Chondrocyte (in vitro differentiated cells): ENCODE results near the gene CRB3. TPM values are rescaled to one million over a fixed set of nuclear protein-coding genes. Genes with fewer than 3 reads are reported as not detected.
A peak's percentile ranks its signal among the peaks of the same experiment; 100 is the strongest.

Experiments used
- DNase-seq: peaks from one replicate; pipeline ENCODE4 v3.0.0; 2021; ENCODE audit warnings: mixed read lengths, low spot score
- H3K27ac Mint-ChIP-seq: one replicate; pipeline ENCODE4 v1.8.0; 2021; ENCODE audit warnings: mild to moderate bottlenecking, moderate library complexity, mixed read lengths; ENCODE audit not compliant: unreplicated experiment
- H3K27me3 Mint-ChIP-seq: 2 replicates; pipeline ENCODE4 v1.8.0; 2021; ENCODE audit warnings: low read depth, mixed read lengths
- H3K36me3 Mint-ChIP-seq: 2 replicates; pipeline ENCODE4 v1.8.0; 2021; ENCODE audit warnings: low read depth, mixed read lengths
- H3K4me1 Mint-ChIP-seq: 2 replicates; pipeline ENCODE4 v1.8.0; 2021; ENCODE audit warnings: low read depth, mild to moderate bottlenecking, mixed read lengths
- H3K4me3 Mint-ChIP-seq: one replicate; pipeline ENCODE4 v1.8.0; 2021; ENCODE audit warnings: mild to moderate bottlenecking, moderate library complexity, mixed read lengths; ENCODE audit not compliant: unreplicated experiment
- H3K9me3 Mint-ChIP-seq: 2 replicates; pipeline ENCODE4 v1.8.0; 2021; ENCODE audit warnings: low read depth, mixed read lengths
- long read RNA-seq: library from polyadenylated mRNA; stranded (forward); transcript quantifications from one replicate; pipeline ENCODE4 v2.0.0, GENCODE V29; 2021
- total RNA-seq: library from RNA; stranded (reverse); gene quantifications from 3 replicates; pipeline ENCODE4 v1.2.1, GENCODE V29; 2021
- TF ChIP-seq, protein P1 (sequence below): fragments of 200-600 bp; sonication (generic); IDR thresholded peaks from 2 replicates; pipeline ENCODE4 v1.5.0; 2021; ENCODE audit warnings: antibody characterized with exemption, mild to moderate bottlenecking, moderate library complexity

Gene CRB3, protein sequence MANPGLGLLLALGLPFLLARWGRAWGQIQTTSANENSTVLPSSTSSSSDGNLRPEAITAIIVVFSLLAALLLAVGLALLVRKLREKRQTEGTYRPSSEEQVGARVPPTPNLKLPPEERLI
- 0.32 TPM in 1 of 3 replicates, not detected in the others for total RNA-seq
- long read RNA-seq = 0 reads

DNA sequence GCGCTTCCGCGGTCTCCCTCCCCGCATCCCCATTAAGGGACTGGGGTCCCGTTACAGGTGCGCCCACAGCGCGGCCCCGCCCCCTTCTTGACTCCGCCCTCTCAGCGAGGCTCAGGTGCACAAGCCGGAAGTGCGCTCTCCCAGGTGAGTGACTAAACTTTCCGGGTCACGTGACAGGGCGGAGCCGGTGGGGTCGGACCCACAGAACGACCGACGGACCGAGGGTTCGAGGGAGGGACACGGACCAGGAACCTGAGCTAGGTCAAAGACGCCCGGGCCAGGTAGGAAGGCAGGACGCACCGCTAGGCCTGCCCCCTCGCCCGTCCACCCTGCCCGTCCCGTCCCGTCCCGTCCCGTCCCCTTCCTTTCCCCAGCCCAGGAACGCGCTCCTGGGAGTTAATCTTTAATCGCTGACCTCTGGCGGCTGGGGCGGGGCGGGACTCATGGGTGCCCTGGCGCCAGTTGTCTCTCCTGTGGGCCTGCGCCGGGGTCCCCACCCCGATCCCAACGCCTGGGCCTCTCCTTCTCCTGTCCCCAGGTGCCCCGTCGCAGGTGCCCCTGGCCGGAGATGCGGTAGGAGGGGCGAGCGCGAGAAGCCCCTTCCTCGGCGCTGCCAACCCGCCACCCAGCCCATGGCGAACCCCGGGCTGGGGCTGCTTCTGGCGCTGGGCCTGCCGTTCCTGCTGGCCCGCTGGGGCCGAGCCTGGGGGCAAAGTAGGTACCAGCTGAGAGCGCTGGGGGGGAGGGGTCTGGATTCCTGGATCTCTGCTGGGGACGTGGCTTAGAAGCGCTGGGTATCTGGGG lies at the start of gene CRB3:
Gene CRB3, plus strand, starts transcription at position 202 of the 804 bp plus-strand sequence. Its CDS starts 431 bp downstream, at position 633.
- Mint-ChIP-seq H3K27ac (no peak within 1 kb of the TSS), H3K9me3 (no peaks in the 10 kb centered on the region), H3K4me1 (peaks cover 10% of the 10 kb centered on the region), H3K4me3 (no peak within 1 kb of the TSS), H3K36me3 (no peaks in the 10 kb centered on the region), H3K27me3 (peaks cover 47% of the 10 kb centered on the region)
- peak; percentile 92 for DNase-seq
- TF ChIP-seq, protein P1, sequence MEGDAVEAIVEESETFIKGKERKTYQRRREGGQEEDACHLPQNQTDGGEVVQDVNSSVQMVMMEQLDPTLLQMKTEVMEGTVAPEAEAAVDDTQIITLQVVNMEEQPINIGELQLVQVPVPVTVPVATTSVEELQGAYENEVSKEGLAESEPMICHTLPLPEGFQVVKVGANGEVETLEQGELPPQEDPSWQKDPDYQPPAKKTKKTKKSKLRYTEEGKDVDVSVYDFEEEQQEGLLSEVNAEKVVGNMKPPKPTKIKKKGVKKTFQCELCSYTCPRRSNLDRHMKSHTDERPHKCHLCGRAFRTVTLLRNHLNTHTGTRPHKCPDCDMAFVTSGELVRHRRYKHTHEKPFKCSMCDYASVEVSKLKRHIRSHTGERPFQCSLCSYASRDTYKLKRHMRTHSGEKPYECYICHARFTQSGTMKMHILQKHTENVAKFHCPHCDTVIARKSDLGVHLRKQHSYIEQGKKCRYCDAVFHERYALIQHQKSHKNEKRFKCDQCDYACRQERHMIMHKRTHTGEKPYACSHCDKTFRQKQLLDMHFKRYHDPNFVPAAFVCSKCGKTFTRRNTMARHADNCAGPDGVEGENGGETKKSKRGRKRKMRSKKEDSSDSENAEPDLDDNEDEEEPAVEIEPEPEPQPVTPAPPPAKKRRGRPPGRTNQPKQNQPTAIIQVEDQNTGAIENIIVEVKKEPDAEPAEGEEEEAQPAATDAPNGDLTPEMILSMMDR = no peak

DNA sequence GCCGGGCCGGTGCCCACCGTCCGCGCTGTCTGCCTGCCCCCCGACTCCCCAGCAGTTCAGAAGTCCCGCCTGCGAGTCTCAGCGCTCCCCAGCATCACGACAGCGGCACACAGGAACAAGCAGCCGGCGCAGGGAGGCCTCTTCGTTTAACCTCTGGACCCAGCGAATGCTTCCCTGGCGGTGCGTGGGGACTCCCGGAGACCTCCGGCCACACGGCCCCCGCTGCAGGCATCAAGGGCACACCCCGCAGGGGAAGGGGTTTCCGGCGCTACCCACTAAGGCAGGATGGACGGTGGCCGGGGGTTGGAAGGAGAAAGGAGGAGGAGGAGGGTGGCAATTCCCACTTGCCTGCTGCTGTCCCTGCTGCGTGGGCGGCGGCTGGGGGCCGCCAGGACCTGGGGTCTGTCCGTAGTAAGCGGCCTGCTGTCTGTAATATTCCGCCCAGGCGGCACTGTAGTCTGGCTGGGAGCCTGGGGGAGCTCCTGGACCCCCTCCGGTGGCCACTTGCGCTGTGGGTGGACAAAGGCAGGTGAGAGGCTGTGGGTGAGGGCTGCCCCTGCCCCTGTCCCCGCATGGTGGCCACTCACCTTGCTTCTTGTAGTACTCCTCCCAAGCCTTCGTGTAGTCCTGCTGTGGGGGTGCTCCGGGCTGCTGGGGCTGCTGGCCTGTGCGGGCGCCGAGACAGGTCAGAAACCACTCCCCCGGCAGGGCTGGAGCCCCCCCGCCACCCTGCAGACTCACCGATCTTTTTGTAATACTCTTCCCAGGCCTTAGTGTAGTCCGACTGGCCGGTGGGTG lies 49.1 kb upstream of the CRB3 start:
- peaks cover 12% of the 10 kb centered on the region for H3K36me3 Mint-ChIP-seq
- TF ChIP-seq, protein P1 = no peak
- no peaks in the 10 kb centered on the region for H3K4me1 Mint-ChIP-seq
- no peak overlapping the region for H3K27ac Mint-ChIP-seq
- no peak for DNase-seq
- no peak overlapping the region for H3K4me3 Mint-ChIP-seq
- H3K9me3 Mint-ChIP-seq = no peaks in the 10 kb centered on the region
- no peaks in the 10 kb centered on the region for H3K27me3 Mint-ChIP-seq

DNA sequence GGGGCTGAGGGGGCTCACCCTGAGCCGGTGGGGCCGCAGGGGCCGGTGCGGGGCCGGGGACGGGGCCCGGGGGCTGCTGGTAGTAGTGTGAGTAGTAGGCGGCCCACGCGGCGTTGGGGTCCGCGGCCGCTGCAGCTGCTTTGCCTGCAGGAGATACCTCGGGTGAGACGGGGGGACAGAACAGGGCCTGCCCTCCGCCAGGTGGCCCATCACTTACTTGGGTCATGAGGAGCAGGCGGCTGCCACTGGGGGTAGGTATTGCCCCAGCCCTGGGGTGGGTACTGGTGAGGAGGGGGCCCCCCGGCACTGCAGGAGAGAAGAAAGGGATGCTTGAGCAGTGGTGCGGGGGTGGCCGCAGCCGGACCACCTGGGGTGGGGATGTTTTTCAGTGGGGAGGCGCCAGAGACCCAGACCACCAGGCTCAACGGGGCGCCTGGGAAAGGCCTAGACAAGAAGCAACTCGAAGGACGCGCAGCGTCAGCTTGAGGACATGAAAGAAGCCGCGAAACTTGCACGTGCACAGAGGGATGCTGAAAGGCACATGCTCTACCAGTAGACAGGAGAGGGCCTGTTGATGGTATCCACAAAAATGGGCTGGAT lies 48.4 kb upstream of the CRB3 start:
- H3K4me3 Mint-ChIP-seq = no peak overlapping the region
- no peaks in the 10 kb centered on the region for H3K9me3 Mint-ChIP-seq
- no peaks in the 10 kb centered on the region for H3K4me1 Mint-ChIP-seq
- DNase-seq = no peak
- no peak overlapping the region for H3K27ac Mint-ChIP-seq
- no peaks in the 10 kb centered on the region for H3K27me3 Mint-ChIP-seq
- TF ChIP-seq, protein P1 = no peak
- peaks cover 13% of the 10 kb centered on the region for H3K36me3 Mint-ChIP-seq

DNA sequence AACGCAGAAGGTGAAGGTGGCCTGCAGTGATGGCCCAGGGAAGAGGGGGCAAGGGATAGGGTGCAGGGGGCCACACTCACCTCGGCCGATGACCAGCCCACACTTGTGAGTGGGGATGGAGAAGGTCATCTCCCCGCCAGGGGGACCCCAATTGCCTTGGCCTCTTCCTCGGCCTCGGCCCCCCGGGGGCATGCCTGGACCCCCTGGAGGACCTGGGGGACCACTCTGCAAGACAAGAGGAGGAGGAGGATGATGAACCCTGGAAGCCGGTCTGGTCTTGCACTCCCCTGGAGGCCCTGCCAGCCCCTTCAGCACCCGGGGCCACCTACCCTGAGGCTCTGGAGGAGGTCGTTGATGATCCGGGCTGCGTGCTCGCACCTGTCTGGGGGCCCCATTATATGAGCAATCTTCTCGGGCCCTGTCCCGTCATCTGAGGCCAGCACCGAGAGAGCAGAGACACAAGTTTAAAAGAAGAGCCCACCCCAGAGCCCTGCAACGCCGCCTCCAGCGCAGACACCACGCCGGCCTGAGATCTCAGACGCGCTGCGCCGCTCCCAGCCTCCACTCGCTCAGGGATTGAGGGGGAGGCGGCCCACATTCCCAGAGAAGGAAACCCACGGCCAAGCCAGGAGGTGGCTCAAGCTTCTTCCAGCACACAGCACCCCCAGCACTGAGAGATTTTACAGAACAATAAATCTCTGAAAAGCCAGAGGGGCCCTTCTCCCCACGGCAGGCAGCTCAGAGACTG lies 47.2 kb upstream of the CRB3 start:
- TF ChIP-seq, protein P1 = no peak
- H3K9me3 Mint-ChIP-seq = no peaks in the 10 kb centered on the region
- no peak overlapping the region for H3K4me3 Mint-ChIP-seq
- peaks cover 5% of the 10 kb centered on the region for H3K4me1 Mint-ChIP-seq
- peaks cover 13% of the 10 kb centered on the region for H3K36me3 Mint-ChIP-seq
- H3K27me3 Mint-ChIP-seq = no peaks in the 10 kb centered on the region
- no peak for DNase-seq
- H3K27ac Mint-ChIP-seq = no peak overlapping the region
